ENCODE data around the gene SMIM20. TPM values are rescaled to one million over a fixed set of nuclear protein-coding genes. Genes with fewer than 3 reads are reported as not detected.
A peak's percentile ranks its signal among the peaks of the same experiment; 100 is the strongest.
"Not testable (repeated sequence)": the region's sequence is repeated elsewhere in the genome, so short reads cannot be mapped to it uniquely, and the experiment has no call there.

Gene SMIM20
- total RNA-seq, 2 donors from 2014 or later: 12.1 to 19.0 TPM

GRCh38 chr4:25904748-25905082, 9.3 kb upstream of the SMIM20 start:
- peaks cover 0 to 13% of the 10 kb centered on the region in 2 donors for H3K27me3 Mint-ChIP-seq
- DNase-seq (ENCODE audit: low spot score): no peak
- H3K36me3 Mint-ChIP-seq: no peaks in the 10 kb centered on the region
- H3K4me3 Mint-ChIP-seq: no peak overlapping the region
- ATAC-seq: no peak
- no peaks in the 10 kb centered on the region for H3K9me3 Mint-ChIP-seq
- H3K4me1 Mint-ChIP-seq (ENCODE audit: low read depth in 2 of 2): no peaks in the 10 kb centered on the region
- H3K27ac Mint-ChIP-seq: no peak overlapping the region

- Mint-ChIP-seq H3K27me3 (peaks cover 0 to 16% of the 10 kb centered on the region in 2 donors), H3K27ac (no peak overlapping the region), H3K9me3 (no peaks in the 10 kb centered on the region), H3K4me1 (ENCODE audit: low read depth in 2 of 2) (no peaks in the 10 kb centered on the region), H3K36me3 (no peaks in the 10 kb centered on the region), H3K4me3 (no peak overlapping the region)
- DNase-seq (ENCODE audit: low spot score): no peak
- ATAC-seq: no peak
Observed at GRCh38 chr4:25905371-25905770, 8.6 kb upstream of the SMIM20 start.

- H3K4me1 Mint-ChIP-seq (ENCODE audit: low read depth in 2 of 2); DNase-seq (ENCODE audit: low spot score); ATAC-seq; H3K9me3 Mint-ChIP-seq; H3K4me3 Mint-ChIP-seq; H3K36me3 Mint-ChIP-seq; H3K27ac Mint-ChIP-seq: not testable (repeated sequence)
- H3K27me3 Mint-ChIP-seq: peaks cover 0 to 16% of the 10 kb centered on the region in 2 donors
Observed at GRCh38 chr4:25906113-25906512, 7.9 kb upstream of the SMIM20 start.

GRCh38 chr4:25908491-25908901, 5.5 kb upstream of the SMIM20 start:
- Mint-ChIP-seq H3K4me1 (ENCODE audit: low read depth in 2 of 2) (peaks cover 7% of the 10 kb centered on the region in 2 donors), H3K36me3 (no peaks in the 10 kb centered on the region), H3K9me3 (no peaks in the 10 kb centered on the region), H3K27ac (no peak overlapping the region), H3K4me3 (no peak overlapping the region), H3K27me3 (peaks cover 0 to 16% of the 10 kb centered on the region in 2 donors)
- ATAC-seq: no peak
- DNase-seq (ENCODE audit: low spot score): no peak

GRCh38 chr4:25911356-25911755, 2.7 kb upstream of the SMIM20 start:
- peaks cover 2% of the 10 kb centered on the region for H3K9me3 Mint-ChIP-seq

GRCh38 chr4:25913056-25913850, 767 bp upstream of the SMIM20 start:
- Mint-ChIP-seq H3K4me3 (peak overlapping the region; percentile 94), H3K27me3 (peaks cover 0 to 13% of the 10 kb centered on the region in 2 donors), H3K9me3 (peaks cover 2% of the 10 kb centered on the region), H3K4me1 (ENCODE audit: low read depth in 2 of 2) (peaks cover 16 to 21% of the 10 kb centered on the region in 2 donors), H3K27ac (peak overlapping the region; percentile 97 to 99), H3K36me3 (no peaks in the 10 kb centered on the region)
- DNase-seq (ENCODE audit: low spot score): no peak
- no peak for ATAC-seq

More at GRCh38 chr4:25911356-25911755, 2.7 kb upstream of the SMIM20 start:
- peaks cover 0 to 16% of the 10 kb centered on the region in 2 donors for H3K27me3 Mint-ChIP-seq
- DNase-seq (ENCODE audit: low spot score): no peak
- ATAC-seq: no peak
- H3K4me3 Mint-ChIP-seq: no peak overlapping the region
- H3K36me3 Mint-ChIP-seq: no peaks in the 10 kb centered on the region
- H3K4me1 Mint-ChIP-seq (ENCODE audit: low read depth in 2 of 2): peaks cover 16 to 21% of the 10 kb centered on the region in 2 donors
- H3K27ac Mint-ChIP-seq: no peak overlapping the region

- H3K27me3 Mint-ChIP-seq: peaks cover 0 to 3% of the 10 kb centered on the region in 2 donors
- peaks cover 16 to 24% of the 10 kb centered on the region in 2 donors for H3K4me1 Mint-ChIP-seq (ENCODE audit: low read depth in 2 of 2)
- DNase-seq (ENCODE audit: low spot score): no peak
- peaks cover 2% of the 10 kb centered on the region for H3K9me3 Mint-ChIP-seq
- H3K4me3 Mint-ChIP-seq: peak overlapping the region; percentile 94
- ATAC-seq: no peak
- H3K36me3 Mint-ChIP-seq: no peaks in the 10 kb centered on the region
- peak overlapping the region; percentile 97 to 99 for H3K27ac Mint-ChIP-seq
Observed at GRCh38 chr4:25914670-25915352, 791 bp downstream of the SMIM20 start.

GRCh38 chr4:25915353-25915705, 1.3 kb downstream of the SMIM20 start:
- DNase-seq (ENCODE audit: low spot score): no peak
- Mint-ChIP-seq H3K27me3 (no peaks in the 10 kb centered on the region), H3K27ac (peak overlapping the region; percentile 97 to 99), H3K36me3 (no peaks in the 10 kb centered on the region), H3K4me1 (ENCODE audit: low read depth in 2 of 2) (peaks cover 16 to 27% of the 10 kb centered on the region in 2 donors), H3K4me3 (peak overlapping the region; percentile 94), H3K9me3 (peaks cover 2% of the 10 kb centered on the region)
- no peak for ATAC-seq

- ATAC-seq: no peak
- no peaks in the 10 kb centered on the region for H3K27me3 Mint-ChIP-seq
- peak overlapping the region in 1 of 2 donors; percentile 14 for H3K27ac Mint-ChIP-seq
Observed at GRCh38 chr4:25916870-25917269, 2.9 kb downstream of the SMIM20 start.

GRCh38 chr4:25919676-25920075, 5.7 kb downstream of the SMIM20 start:
- H3K27ac Mint-ChIP-seq: peak overlapping the region in 1 of 2 donors; percentile 26
- H3K27me3 Mint-ChIP-seq: no peaks in the 10 kb centered on the region

More at GRCh38 chr4:25916870-25917269, 2.9 kb downstream of the SMIM20 start:
- peak overlapping the region; percentile 41 for H3K4me3 Mint-ChIP-seq
- H3K36me3 Mint-ChIP-seq: peaks cover 7% of the 10 kb centered on the region
- no peak for DNase-seq (ENCODE audit: low spot score)
- peaks cover 23 to 33% of the 10 kb centered on the region in 2 donors for H3K4me1 Mint-ChIP-seq (ENCODE audit: low read depth in 2 of 2)
- H3K9me3 Mint-ChIP-seq: peaks cover 2% of the 10 kb centered on the region

GRCh38 chr4:25921922-25922321, 7.9 kb downstream of the SMIM20 start:
- peak overlapping the region in 1 of 2 donors; percentile 20 for H3K27ac Mint-ChIP-seq
- DNase-seq (ENCODE audit: low spot score) (no peak), ATAC-seq (no peak)
- peaks cover 7 to 12% of the 10 kb centered on the region in 2 donors for H3K4me1 Mint-ChIP-seq (ENCODE audit: low read depth in 2 of 2)
- no peaks in the 10 kb centered on the region for H3K9me3 Mint-ChIP-seq
- H3K36me3 Mint-ChIP-seq: peaks cover 7% of the 10 kb centered on the region
- no peak overlapping the region for H3K4me3 Mint-ChIP-seq
- H3K27me3 Mint-ChIP-seq: no peaks in the 10 kb centered on the region

More at GRCh38 chr4:25919676-25920075, 5.7 kb downstream of the SMIM20 start:
- H3K9me3 Mint-ChIP-seq: peaks cover 2% of the 10 kb centered on the region
- peaks cover 7% of the 10 kb centered on the region for H3K36me3 Mint-ChIP-seq
- DNase-seq (ENCODE audit: low spot score) (no peak), ATAC-seq (no peak)
- no peak overlapping the region for H3K4me3 Mint-ChIP-seq
- peaks cover 12 to 19% of the 10 kb centered on the region in 2 donors for H3K4me1 Mint-ChIP-seq (ENCODE audit: low read depth in 2 of 2)

GRCh38 chr4:25922812-25923369, 8.9 kb downstream of the SMIM20 start:
- DNase-seq (ENCODE audit: low spot score) (no peak), ATAC-seq (no peak)
- Mint-ChIP-seq H3K9me3 (no peaks in the 10 kb centered on the region), H3K27me3 (no peaks in the 10 kb centered on the region), H3K4me1 (ENCODE audit: low read depth in 2 of 2) (peaks cover 7 to 12% of the 10 kb centered on the region in 2 donors), H3K4me3 (no peak overlapping the region), H3K27ac (no peak overlapping the region), H3K36me3 (peaks cover 7% of the 10 kb centered on the region)

GRCh38 chr4:25923745-25924144, 9.7 kb downstream of the SMIM20 start:
- Mint-ChIP-seq H3K27ac (no peak overlapping the region), H3K36me3 (peaks cover 7% of the 10 kb centered on the region), H3K4me1 (ENCODE audit: low read depth in 2 of 2) (peaks cover 7 to 12% of the 10 kb centered on the region in 2 donors), H3K9me3 (no peaks in the 10 kb centered on the region), H3K27me3 (no peaks in the 10 kb centered on the region), H3K4me3 (no peak overlapping the region)
- DNase-seq (ENCODE audit: low spot score) (no peak), ATAC-seq (no peak)

All from natural killer cell treated with Interleukin-12 subunit alpha and Interleukin-12 subunit beta and Interleukin-15 and Interleukin-18, amount 100 ng/mL, for 72 hours (primary cell).